OCI-LY7 (cell line): ENCODE results near the gene MRPS2. TPM values are rescaled to one million over a fixed set of nuclear protein-coding genes. Genes with fewer than 3 reads are reported as not detected.

Experiments
- BruUV-seq: library from RNA; stranded (reverse); fragments of 400-500 nt; replicated peaks from 2 replicates; lab custom pipeline; 2021; lab: Mats Ljungman, UMichigan
- CTCF ChIA-PET: fragments of 300-600 bp; sonication (Branson Sonifier 250); formaldehyde crosslinking; loops from one replicate; lab custom pipeline; 2022; ENCODE audit warnings: antibody characterized with exemption; ENCODE audit not compliant: unreplicated experiment; lab: Charles Lee
- POLR2A ChIA-PET: fragments of 300-600 bp; sonication (Branson Sonifier 250); formaldehyde crosslinking; loops from one replicate; lab custom pipeline; 2022; ENCODE audit warnings: antibody characterized with exemption; lab: Charles Lee
- DNase-seq: peaks from one replicate; pipeline ENCODE4 v3.0.0-alpha.2; 2015; ENCODE audit warnings: low spot score
- H2AFZ ChIP-seq: fragments of 200-600 bp; sonication (generic), shearing (Covaris generic); 2 replicates; pipeline ENCODE4 v1.6.1; 2014; ENCODE audit warnings: mild to moderate bottlenecking, antibody characterized with exemption, low read length, moderate library complexity
- H3K27ac ChIP-seq: fragments of 200-600 bp; sonication (generic); 2 replicates; pipeline ENCODE4 v1.5.1; 2014; ENCODE audit warnings: mixed run types, low read depth, mild to moderate bottlenecking, moderate library complexity, low read length, inconsistent platforms; ENCODE audit not compliant: poor library complexity, severe bottlenecking
- H3K36me3 ChIP-seq: fragments of 200-600 bp; sonication (generic); 2 replicates; pipeline ENCODE4 v1.6.1; 2014; ENCODE audit warnings: mild to moderate bottlenecking, antibody characterized with exemption, low read length, moderate library complexity, mixed read lengths; ENCODE audit not compliant: insufficient read depth
- H3K4me1 ChIP-seq: fragments of 200-600 bp; sonication (generic); 2 replicates; pipeline ENCODE4 v1.5.1; 2014; ENCODE audit warnings: mild to moderate bottlenecking, low read length; ENCODE audit not compliant: insufficient read depth, poor library complexity, severe bottlenecking
- H3K4me2 ChIP-seq: fragments of 200-600 bp; sonication (generic); 2 replicates; pipeline ENCODE4 v1.6.1; 2014; ENCODE audit warnings: mild to moderate bottlenecking, low read length
- H3K4me3 ChIP-seq: fragments of 200-600 bp; sonication (generic); 2 replicates; pipeline ENCODE4 v1.5.1; 2014; ENCODE audit warnings: mild to moderate bottlenecking, low read depth, low read length; ENCODE audit not compliant: poor library complexity, severe bottlenecking
- H3K79me2 ChIP-seq: fragments of 200-600 bp; sonication (generic); 2 replicates; pipeline ENCODE4 v1.6.1; 2016; ENCODE audit warnings: low read depth, mild to moderate bottlenecking, low read length, moderate library complexity, mixed read lengths; ENCODE audit not compliant: insufficient read depth
- H3K9me2 ChIP-seq: fragments of 200-600 bp; sonication (generic); 2 replicates; pipeline ENCODE4 v1.6.1; 2016; ENCODE audit warnings: mild to moderate bottlenecking, low read length, mixed read lengths; ENCODE audit not compliant: insufficient read depth
- H3K9me3 ChIP-seq: fragments of 200-600 bp; sonication (generic); 2 replicates; pipeline ENCODE4 v1.6.1; 2014; ENCODE audit warnings: mild to moderate bottlenecking, mixed run types, low read length, mixed read lengths
- H4K20me1 ChIP-seq: fragments of 200-600 bp; sonication (generic); 2 replicates; pipeline ENCODE4 v1.6.1; 2014; ENCODE audit warnings: mild to moderate bottlenecking, antibody characterized with exemption, low read length, moderate library complexity, mixed read lengths; ENCODE audit not compliant: insufficient read depth
- EZH2phosphoT487 ChIP-seq: fragments of 200-600 bp; sonication (generic); IDR thresholded peaks from 2 replicates; pipeline ENCODE4 v1.6.1; 2018; ENCODE audit warnings: low read depth, borderline replicate concordance, mild to moderate bottlenecking, mixed run types, antibody characterized with exemption, low read length, moderate library complexity, mixed read lengths
- intact Hi-C: fragments of 100-400 bp; cut with micrococcal nuclease; formaldehyde crosslinking; loops from one replicate; pipeline ENCODE4 v1.10.0; 2022; ENCODE audit not compliant: unreplicated experiment
- total RNA-seq, 2 experiments: library from RNA; depleted of rRNA in 1 of 2; stranded (reverse); fragments of >200 nt in 1 of 2; shearing (Covaris generic) in 1 of 2; gene quantifications; 2 replicates each; pipeline ENCODE4 v1.2.3, GENCODE V29; 2014 to 2022
- TF ChIP-seq, protein P1 (sequence below): fragments of 200-600 bp; sonication (generic); conservative IDR thresholded peaks from 2 replicates; pipeline ENCODE4 v1.5.1; 2014; ENCODE audit warnings: mild to moderate bottlenecking, antibody characterized with exemption, low read length, moderate library complexity, mixed read lengths

Gene MRPS2
- total RNA-seq, 2 experiments from 2014 or later, result 42.7 to 55.7 TPM

DNA sequence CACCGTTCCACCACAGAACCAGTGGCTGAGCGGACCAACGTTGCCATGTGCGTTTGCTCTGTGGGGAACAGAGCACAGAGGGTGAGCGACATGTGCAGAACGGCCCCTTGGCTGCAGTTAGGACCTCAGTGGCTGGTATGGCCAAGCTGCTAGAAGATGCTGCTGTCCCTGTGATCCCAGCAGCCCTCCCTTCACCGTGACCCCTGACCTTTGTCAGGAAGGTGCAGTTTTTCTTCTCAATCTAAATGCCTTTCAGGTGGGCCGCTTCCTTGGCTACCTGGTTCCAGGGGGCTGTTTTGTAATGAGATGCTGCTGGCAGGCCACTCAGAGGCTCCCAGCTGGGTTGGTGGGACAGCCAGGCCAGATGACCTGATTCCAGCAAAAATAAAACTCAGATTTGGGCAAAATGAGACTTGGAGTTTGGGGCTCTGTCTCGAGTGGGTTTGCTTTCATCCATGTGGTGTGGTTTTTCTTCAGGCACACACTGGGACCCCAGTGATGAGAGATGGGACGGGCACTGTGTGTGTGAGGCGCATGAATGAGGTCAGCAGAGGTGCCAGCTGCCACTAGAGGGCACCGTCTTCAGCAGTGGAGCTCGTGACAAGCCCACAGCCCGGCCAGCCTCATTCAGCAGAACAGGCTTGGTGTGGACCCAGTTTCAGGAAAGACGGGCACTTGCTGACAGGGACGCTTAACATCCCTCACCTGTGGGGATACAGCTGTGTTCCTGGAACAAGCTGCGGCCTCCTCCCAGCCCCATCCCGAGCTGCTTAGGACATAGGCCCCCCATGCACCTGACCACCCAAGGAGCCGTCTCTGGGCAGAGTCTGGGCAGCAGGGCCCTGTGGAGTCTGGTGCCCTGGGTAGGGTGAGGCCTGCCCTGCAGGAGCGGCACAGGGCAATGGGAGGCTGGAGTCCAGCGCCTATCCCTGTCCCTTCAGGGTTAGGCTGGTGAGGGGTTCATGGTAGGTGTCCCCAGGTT is 4.1 kb downstream of the MRPS2 start:
- Histone ChIP-seq H3K9me2 (no peaks in the 10 kb centered on the region), H3K27ac (no peak overlapping the region), H2AFZ (no peak overlapping the region), H3K79me2 (peaks cover 16% of the 10 kb centered on the region; the same call in 1 of the 2 replicates), H4K20me1 (no peaks in the 10 kb centered on the region), H3K4me3 (no peak overlapping the region), H3K4me2 (no peak overlapping the region), H3K4me1 (peaks cover 14% of the 10 kb centered on the region), H3K36me3 (peaks cover 41% of the 10 kb centered on the region), H3K9me3 (no peaks in the 10 kb centered on the region)
- intact Hi-C loops, result no loop called here
- ChIA-PET POLR2A (no interaction called here), CTCF (no interaction called here)
- BruUV-seq, result TSS peak; percentile 84
- DNase-seq, result peak; percentile 62
- TF ChIP-seq, protein P1, sequence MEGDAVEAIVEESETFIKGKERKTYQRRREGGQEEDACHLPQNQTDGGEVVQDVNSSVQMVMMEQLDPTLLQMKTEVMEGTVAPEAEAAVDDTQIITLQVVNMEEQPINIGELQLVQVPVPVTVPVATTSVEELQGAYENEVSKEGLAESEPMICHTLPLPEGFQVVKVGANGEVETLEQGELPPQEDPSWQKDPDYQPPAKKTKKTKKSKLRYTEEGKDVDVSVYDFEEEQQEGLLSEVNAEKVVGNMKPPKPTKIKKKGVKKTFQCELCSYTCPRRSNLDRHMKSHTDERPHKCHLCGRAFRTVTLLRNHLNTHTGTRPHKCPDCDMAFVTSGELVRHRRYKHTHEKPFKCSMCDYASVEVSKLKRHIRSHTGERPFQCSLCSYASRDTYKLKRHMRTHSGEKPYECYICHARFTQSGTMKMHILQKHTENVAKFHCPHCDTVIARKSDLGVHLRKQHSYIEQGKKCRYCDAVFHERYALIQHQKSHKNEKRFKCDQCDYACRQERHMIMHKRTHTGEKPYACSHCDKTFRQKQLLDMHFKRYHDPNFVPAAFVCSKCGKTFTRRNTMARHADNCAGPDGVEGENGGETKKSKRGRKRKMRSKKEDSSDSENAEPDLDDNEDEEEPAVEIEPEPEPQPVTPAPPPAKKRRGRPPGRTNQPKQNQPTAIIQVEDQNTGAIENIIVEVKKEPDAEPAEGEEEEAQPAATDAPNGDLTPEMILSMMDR, result peak; percentile 79
- no peak for TF ChIP-seq EZH2phosphoT487

GRCh38 chr9:135505406-135506187 is 5.1 kb downstream of the MRPS2 start:
- no peaks in the 10 kb centered on the region for H4K20me1 ChIP-seq
- no peak overlapping the region for H3K27ac ChIP-seq
- no peak overlapping the region for H2AFZ ChIP-seq
- CTCF ChIA-PET, result no interaction called here
- no peak overlapping the region for H3K4me3 ChIP-seq
- H3K9me3 ChIP-seq, result no peaks in the 10 kb centered on the region
- no peaks in the 10 kb centered on the region for H3K9me2 ChIP-seq
- TF ChIP-seq, protein P1, result no peak
- TF ChIP-seq EZH2phosphoT487, result no peak
- H3K79me2 ChIP-seq, result peaks cover 15% of the 10 kb centered on the region; the same call in 1 of the 2 replicates
- intact Hi-C loops, result no loop called here
- H3K4me2 ChIP-seq, result no peak overlapping the region
- POLR2A ChIA-PET, result no interaction called here
- BruUV-seq, result no TSS peak
- H3K36me3 ChIP-seq, result peaks cover 41% of the 10 kb centered on the region
- peaks cover 7% of the 10 kb centered on the region for H3K4me1 ChIP-seq
- DNase-seq, result no peak
